ENCODE results near the gene ZFYVE28. TPM values are rescaled to one million over a fixed set of nuclear protein-coding genes. Genes with fewer than 3 reads are reported as not detected.
A peak's percentile ranks its signal among the peaks of the same experiment; 100 is the strongest.

Gene ZFYVE28
- total RNA-seq, 1 donor from 2014 or later = 0.86 TPM

DNA sequence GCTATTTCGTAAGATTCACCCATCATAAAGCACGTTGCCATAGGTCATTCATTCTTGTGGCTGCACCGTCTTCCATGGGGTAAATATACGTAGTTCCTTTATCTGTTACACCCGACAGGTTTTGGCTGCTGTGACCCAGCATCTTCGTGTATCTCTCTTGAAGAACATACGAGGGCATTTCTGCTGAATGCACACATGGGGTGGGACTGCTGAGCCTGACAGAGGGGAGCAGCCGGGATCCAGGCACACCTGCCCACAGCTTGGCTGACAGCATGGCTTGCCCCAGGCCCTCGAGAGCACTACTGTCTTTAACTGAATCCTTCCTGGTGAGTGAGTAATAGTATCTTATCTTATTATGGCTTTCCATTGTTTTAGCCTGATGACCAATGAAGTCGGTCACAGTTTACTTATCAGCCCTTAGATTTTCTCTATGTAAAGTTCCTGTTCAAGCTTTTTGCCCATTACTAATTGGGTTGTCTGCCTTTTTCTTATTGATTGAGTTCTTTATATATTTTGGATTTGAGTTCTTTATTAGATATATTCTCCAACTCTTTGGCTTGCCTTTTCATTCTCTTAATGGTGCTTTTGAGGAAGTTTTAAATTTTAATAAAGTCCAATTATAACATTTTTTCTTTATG, 111.6 kb downstream of the ZFYVE28 start:
- no peak for DNase-seq (ENCODE audit: low read depth)

DNA sequence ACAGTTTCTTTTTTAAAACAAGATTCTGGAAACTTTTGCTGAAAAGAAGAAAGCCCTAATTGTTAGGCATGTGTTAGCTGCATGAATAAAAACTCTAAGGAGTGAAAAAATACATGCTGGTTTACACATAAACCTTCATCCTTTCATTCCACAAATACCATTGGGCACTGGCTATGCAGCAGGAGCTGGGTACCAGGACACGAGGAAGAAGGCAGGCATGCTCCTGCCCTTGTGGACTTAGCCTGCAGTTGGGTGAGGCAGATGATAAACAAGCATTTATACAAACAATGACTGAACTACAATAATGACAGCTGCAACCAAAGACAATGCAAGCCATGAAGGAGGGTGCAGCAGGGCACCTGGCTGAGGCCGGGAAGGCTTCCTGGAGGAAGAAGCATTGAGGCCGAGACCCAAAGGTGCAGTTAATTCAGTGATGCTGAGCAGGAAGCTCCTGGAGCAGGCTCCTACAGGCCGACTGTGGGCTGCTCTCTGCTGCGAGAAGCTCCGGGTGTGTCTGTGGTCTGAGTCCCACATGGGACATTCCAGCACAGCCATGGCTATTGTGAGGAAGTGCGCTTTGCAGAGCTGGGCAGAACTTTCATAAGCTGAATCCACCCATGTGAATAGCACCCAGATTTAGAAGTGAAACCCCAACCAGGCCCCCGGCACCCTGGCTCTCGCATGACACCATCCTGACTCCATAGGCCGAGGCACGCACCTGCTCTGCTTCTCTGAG, 112.5 kb downstream of the ZFYVE28 start:
- peak; percentile 68 for DNase-seq (ENCODE audit: low read depth)

DNA sequence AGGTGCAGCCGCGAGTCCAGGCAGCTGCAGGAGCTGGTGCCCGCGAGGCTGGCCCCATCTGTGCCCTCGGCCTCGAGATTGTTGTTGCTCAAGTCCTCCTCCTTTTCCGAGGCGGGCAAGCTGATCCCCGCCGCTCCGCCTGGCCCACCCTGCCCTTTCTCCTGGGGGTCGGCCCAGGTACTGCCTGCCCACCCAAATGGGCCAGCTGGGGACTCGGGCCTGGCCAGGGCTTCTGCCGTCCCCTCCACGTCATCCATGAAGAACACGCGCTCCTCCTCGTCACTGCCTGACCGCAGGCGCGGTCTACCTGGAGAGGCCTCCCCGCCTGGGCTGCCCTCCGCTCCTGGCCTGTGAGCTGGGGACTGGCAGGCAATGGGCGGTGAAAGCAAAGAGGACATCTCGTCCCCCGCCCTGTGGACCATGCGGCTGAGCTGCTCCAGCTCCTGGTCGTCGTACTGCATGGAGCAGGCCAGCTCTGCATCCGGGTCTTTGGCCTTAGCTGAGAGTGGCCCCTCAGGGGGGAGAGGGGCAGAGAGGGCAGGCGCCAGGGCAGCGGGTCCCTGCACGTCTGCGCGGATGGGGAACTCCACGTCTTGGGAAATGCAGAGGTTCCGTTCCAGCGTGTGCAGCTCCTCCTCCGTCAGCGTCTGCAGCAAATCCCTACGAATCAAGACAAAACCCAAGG, 113.4 kb downstream of the ZFYVE28 start:
- DNase-seq (ENCODE audit: low read depth) = no peak

DNA sequence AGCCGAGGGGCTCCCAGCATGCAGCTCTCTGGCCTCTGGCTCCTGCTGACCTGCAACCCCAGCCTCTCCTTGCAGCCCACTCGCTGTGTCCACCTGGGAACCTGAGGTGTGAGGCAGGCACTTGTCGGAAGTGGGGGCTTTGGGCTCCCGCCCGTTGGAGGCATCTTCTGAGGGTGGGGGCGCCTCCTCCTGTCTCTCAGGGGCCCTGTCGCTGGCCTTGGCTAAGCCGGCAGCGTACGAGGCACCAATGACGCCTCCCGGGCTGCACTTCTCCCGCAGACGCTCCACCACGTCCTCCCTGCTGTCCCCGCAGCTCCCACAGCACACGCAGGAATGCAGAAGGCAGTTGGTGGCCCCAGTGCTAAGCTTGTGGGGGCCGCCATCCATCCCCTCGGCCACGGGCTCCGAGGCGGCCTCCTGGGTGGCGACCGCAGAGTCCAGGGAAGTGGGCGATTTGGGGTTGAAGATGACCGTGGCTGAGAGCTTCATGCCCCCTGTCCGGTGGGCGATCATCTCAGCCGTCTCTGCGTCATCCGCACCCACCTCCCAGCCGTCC, 114.0 kb downstream of the ZFYVE28 start:
- no peak for DNase-seq (ENCODE audit: low read depth)

DNA sequence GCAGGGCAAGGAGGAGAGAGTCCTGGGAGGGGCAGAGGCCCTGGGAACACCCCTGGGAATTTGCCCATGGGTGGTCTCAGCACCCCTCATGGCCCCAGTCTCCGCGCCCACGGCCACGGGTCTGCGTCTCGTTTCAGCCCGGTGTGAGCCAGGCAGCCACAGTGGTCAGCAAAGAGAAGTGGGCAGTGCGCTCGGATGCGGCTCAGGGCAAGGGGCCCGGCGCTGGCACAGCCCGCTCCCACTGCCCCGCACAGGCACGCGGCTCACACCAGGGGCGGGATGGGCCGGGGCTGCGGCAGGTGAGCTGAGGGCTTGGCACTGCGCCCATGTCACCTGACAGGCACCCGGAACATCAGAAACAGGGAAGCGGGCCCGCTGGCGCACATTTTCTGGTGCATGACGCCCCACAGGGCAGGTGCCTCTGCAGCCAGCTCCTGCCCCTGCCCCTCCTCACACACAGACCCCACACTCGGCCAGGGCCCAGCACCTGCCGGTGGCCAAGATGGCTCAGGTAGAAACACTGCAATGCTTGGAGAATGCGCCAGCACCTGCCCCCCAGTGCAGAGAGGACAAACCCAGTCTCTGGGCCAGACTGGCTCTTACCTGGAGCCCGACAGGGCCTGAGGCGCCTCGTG, 114.6 kb downstream of the ZFYVE28 start:
- no peak for DNase-seq (ENCODE audit: low read depth)

DNA sequence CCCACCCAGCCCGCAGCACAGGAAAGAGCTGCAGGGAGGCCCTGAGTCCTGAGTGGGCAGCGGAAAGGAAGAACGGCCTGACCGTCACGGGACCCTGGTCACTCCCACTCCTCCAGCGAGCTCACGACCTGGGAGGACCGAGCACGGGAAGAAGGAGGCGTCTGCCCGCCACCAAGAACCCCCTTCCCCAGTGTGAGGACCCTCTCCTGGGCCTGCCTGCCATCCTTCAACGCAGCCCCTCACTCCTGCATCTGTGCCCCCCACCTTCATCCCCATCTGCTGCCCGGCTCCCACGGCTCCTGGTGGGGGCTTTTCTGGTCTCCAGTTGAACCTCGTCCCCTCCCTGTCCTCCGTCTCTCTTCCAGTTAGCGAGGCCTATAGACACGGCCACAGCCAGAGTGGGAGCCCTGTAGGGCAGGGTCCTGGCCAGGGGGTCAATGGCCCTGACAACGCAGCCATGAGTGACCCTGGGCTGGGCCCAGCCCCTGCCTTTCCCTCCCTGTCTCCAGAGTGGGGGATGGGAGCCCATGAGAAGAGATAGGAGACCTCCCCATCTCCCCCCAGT, 115.2 kb downstream of the ZFYVE28 start:
- no peak for DNase-seq (ENCODE audit: low read depth)

DNA sequence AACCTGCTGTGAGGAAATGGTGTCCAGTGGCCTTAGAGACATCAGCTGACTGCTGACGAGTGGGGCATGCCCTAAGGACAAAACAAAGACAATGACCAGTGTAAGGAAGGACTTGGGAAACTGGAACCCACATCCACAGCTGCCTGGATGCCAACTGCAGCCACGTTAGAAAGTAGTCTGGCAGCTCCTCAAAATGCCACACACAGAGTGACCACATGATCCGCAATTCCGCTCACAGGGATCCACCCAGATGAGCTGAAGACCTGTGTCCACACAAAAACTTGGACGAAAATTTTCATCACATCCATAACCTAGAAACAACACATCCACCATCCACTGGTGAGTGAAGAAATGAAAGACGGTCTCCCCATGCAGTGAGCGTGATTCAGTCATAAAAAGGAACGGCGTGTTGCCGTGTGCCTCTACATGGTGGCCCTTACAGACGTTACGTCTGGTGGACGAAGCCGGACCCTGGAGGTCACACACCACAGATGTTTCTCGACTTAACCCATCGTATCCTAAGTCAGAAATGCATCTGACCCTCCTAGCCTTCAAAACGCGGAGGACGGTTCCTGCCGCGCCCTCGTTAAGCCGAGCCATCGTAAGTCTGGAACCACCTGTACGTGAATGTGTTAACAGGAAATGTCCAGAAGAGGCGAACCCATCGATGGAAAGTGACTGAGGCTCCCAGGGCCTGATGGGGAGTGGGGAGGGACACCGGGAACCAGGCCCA, 115.9 kb downstream of the ZFYVE28 start:
- DNase-seq (ENCODE audit: low read depth) = peak; percentile 43

DNA sequence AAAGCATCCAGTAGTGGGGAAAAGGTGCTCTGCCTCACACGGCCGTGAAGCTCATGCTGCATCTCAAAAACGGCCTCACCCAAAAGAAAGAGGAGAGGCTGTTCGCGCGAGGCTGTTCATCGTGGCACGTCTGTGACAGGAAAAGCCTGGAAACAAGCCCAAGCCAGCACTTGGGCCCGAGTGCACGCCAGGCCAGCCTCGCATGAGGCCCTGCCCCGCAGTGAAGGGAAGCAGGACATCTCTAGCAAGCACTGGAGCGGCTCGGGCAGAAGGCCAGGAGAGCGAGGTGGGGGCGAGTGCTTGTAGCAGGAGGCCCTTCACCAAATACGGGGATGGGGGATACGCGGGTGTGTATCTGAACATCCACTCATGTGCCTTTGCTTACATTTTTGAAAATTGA, 116.6 kb downstream of the ZFYVE28 start:
- no peak for DNase-seq (ENCODE audit: low read depth)

DNA sequence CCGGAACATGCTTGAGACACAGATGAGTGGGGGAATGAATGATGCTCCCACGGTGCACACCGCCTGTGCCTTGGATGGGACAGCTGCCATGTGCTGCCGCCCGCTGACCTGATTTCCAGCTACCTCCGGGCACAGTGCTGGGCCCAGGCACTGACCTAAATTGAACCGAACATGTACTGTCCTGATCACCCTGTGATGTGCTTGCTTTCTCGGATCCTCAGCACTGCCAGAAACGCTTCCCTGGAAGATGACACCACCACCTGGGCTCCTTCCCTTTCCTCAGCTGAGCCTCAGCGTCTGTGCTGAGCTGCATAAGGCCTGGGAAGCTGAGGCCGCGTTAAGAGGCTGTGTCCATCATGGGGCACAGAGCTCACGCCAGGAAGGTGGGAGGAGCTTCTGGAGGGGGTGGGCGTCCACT, 117.2 kb downstream of the ZFYVE28 start:
- DNase-seq (ENCODE audit: low read depth) = no peak

DNA sequence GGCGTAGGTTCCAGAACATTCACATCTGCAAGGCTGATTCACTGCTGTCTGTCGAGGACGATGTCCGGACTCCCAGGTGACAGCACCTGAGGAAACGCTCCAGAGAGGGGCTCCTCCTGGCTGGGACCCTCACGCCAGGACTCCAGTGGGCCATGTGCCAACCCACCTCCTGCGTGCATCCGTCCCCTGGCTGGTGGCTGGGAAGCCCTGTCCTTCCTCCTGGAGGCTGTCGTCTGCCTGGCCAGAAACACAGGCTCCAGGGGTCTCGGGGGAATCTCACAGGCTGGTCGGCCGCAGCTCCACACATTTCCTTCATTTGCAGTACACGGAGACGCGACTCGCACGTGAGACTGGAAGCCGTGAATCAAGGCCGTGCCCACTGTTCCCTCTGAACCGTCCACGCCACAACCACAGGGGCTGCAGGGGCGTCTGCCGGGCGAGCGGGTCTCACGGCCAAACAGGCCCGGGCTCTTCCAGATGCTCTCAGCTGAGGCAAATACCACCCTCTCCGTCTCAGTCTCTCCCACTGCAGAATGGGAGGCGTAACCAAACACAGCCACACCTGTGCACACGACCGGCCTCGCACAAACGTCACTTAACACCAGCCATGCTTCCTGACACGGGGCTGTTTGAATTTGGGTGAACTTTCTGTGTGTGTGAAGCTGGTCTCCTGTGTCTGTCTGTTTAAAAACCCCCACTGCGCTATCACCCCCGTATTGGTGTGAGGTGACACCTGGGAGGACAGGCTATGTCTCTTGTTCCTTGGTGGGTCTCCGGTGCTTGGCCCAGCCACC, 117.8 kb downstream of the ZFYVE28 start:
- no peak for DNase-seq (ENCODE audit: low read depth)

DNA sequence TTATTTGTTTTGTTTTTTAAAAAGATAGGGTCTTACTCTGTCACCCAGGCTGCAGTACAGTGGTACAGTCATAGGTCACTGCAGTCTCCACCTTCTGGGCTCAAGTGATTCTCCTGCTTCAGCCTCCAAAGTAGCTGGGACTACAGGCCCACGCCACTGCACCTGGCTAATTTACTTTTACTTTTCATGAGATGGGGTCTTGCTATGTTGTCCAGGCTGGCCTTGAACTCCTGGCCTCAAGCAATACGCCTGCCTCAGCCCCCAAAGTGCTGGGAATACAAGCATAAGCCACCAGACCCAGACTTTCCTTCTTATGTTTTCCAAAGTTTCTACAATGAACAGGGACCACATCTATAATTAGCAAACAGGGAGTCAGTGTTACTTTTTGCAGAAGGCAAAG, 118.7 kb downstream of the ZFYVE28 start:
- no peak for DNase-seq (ENCODE audit: low read depth)

DNA sequence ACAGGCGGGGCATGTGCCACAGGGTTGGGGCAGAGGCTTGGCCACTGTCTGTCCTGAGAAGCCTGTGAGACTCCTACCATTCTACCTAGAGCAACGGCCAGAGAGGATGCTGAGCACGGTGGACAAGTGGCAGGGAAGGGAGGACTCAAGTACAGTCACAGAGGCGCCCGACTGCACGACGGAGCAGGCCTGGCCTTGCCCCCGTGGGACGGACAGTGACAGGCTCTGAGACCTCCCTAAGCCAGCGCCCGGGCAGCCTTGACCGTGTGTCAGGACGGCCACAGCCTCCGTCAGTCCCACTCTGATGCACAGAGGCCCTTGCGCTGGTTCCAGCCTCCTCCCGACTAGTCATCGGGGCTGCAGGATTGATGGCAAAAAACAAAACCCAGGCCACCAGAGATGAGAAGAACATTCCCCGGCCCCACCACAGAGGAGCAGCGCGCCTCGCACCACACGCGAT, 119.9 kb downstream of the ZFYVE28 start:
- DNase-seq (ENCODE audit: low read depth) = no peak

DNA sequence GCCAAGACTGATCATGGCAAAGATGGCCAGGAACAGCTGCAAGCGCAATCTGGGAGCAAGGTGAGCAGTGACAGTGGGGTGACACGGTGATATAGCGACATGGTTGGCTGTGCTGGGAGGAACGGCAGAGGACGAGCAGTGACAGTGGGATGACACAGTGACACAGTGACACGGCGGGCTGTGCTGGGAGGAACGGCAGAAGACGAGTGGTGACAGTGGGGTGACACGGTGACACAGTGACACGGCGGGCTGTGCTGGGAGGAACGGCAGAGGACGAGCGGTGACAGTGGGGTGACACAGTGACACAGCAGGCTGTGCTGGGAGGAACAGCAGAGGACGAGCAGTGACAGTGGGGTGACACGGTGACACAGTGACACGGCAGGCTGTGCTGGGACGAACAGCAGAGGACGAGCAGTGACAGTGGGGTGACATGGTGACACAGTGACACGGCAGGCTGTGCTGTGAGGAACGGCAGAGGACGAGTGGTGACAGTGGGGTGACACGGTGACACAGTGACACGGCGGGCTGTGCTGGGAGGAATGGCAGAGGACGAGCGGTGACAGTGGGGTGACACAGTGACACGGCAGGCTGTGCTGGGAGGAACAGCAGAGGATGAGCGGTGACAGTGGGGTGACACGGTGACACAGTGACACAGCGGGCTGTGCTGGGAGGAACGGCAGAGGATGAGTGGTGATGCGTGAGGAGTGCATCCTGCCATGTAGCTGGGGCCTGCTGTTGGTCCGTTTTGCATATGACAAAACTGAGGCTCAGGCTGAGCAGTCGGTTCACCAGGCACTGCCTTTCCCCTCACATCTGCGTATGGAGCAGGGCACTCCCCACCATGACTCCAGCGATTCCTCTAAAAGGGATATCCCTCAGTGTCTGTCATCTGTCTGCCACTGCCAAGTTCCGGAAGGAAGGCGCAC, 120.6 kb downstream of the ZFYVE28 start:
- DNase-seq (ENCODE audit: low read depth) = no peak

DNA sequence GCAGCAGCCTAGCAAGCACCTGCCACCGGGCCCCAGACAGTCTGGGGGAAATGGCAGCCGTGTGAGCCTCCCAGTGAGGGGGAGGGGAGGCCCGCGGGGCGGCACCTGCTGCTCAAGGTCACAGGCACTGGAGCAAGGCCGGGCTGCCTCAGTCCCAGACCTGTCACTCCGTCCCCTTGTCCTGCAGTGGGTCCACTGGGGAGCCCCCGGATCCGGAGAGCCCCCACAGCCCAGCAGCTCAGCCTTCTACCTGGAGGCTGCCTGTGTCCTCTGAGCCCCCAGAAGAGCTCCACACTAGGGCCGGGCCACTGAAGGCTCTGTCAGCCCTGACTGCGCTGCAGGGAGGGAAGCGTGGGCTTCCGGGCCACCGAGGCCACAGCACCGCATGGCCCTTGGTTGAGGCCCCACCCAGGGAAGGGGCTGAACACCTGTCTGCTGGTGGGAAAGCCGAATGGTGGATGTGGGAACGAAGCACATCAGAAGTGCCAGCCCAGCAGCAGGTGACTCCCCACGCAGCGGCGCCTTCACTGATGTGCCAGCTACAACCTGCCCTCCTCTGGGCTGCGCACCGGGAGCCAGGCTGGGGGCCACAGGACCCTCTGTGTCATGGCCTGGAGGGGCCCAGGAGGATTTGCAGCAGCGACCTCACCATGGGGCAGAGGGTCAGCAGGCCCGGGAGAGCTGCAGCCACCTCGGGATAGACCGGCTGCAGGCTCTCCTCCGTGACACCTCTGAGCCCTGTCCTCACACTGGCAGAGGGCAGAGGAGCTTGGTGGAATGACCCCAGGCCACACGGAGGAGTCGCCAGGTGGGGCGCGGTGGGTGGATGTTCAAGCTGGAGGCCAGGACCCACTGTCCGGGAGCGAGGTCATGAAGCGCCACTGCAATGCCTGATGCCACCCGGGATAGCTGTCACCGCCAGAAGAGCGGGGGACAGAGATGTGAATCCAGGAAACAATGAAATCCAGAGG, 121.5 kb downstream of the ZFYVE28 start:
- no peak for DNase-seq (ENCODE audit: low read depth)

DNA sequence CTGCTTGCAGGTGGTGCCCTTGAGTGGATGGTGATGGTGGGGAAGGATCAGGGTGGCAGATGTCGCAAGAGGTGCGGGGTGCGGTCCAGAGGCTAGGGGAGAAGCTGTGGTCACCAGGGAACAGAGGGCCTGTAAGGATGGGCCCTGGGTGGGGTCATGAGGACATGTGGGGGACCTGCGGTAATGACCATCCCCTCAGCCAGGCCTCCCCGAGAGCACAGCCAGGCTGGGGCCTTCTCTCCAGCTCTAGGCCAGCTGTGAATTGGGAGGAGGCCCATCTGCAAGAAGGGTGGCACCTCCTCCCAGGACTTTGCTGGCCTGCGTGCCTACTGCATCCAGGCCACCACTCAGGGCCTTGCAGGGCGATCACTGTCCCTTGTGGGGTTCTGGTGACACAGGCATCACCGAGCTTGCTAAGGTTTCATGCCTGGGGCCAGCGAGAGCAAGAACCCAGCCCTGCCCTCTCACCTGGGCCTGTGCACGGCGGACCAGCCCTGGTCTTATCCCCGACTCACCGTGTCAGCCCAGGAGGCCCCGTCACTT, 122.5 kb downstream of the ZFYVE28 start:
- DNase-seq (ENCODE audit: low read depth) = no peak

DNA sequence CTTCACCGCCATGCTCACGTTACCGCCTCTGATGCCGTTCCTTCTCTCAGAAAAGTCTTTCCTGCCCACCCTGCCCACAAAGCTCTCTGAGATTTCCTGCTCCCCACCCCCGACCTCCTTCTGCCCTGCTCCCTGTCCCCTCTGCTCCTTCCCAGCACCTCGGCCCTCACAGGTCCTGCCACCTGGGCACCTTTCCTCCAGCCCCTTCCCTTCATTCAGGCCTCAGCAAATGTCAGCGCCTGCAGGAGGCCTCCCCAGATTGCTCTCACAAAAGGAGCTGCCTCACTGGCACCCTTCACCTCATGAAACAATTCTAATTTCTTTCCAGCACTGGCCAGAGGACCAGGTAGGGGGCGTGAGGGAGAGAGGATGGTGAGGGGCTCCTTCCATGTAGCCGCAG, 122.9 kb downstream of the ZFYVE28 start:
- DNase-seq (ENCODE audit: low read depth) = no peak

DNA sequence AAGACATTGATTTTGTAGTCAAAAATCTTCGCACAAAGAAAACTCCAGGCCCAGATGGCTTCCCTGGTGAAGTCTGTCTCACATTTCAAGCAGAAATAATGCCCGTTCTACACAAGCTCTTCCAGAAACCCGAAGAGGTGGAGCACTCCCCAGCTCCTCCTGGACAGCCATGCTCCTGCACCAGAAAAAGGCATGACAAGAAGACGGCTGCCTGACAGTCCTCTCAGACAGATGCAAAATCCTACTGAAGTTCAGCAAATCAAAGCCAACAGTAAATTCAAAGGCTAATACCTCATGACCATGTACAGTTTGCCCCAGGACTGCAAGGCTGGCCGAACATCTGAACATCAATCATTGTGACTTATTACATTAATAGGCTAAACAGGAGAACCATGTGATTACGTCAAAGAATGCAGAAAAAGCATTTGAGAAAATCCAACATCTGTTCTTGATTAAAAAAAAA, 125.8 kb downstream of the ZFYVE28 start:
- DNase-seq (ENCODE audit: low read depth) = peak; percentile 49

All from myocyte (in vitro differentiated cells).